Pancreas (tissue), 10 donors: ENCODE results near the gene PLXNC1. TPM values are rescaled to one million over a fixed set of nuclear protein-coding genes. Genes with fewer than 3 reads are reported as not detected.

Experiments used
- ATAC-seq, 4 donors: fragments of 200-7000 bp; cut with Tn5 transposase; one replicate each; pipeline versions ENCODE4 v1.8.0 to v1.9.1; 2020; ENCODE audit warnings: mild to moderate bottlenecking in 4 of 4, moderate library complexity in 4 of 4
- DNase-seq, 6 donors: peaks; one replicate each; pipeline ENCODE4 v3.0.0-alpha.2; 2020
- FAIRE-seq: peaks from 2 replicates; lab custom pipeline; 2012; peaks lifted over from hg19 to GRCh38; lab: Jason Lieb, UNC
- H3K27ac ChIP-seq, 4 donors: fragments of 200-600 bp; sonication (generic); 1 replicate in 3 of 4; 2 replicates in 1 of 4; pipeline versions ENCODE4 v1.5.0 to v1.8.0; 2020
- H3K27me3 ChIP-seq, 4 donors: fragments of 200-600 bp; one replicate each; pipeline ENCODE4 v1.8.0; 2021
- H3K36me3 ChIP-seq, 3 donors: fragments of 200-600 bp; sonication (generic) in 1 of 3; one replicate each; pipeline versions ENCODE4 v1.5.0 to v1.8.0; 2020 to 2021
- H3K4me1 ChIP-seq, 3 donors: fragments of 200-600 bp; one replicate each; pipeline ENCODE4 v1.8.0; 2021
- H3K4me3 ChIP-seq, 4 donors: fragments of 200-600 bp; sonication (generic) in 2 of 4; one replicate each; pipeline versions ENCODE4 v1.5.0 to v1.8.0; 2020 to 2021
- H3K9me3 ChIP-seq, 4 donors: fragments of 200-600 bp; one replicate each; pipeline ENCODE4 v1.8.0; 2021
- CTCF ChIP-seq, 4 donors: fragments of 200-600 bp; sonication (generic) in 3 of 4; IDR thresholded peaks; one replicate each; pipeline versions ENCODE4 v1.5.0 to v1.8.0; 2021; ENCODE audit warnings: antibody characterized with exemption in 4 of 4
- WGBS, 2 donors: extraction: QIAGEN DNeasy Blood & Tissue Kit; methylation state at CpG; one replicate each; pipeline ENCODE4 v1.1.7; 2013; 5-methylcytosine and 5-hydroxymethylcytosine counted together
- intact Hi-C, 3 donors: fragments of 100-400 bp; cut with DNase I; formaldehyde crosslinking; loops; one replicate each; pipeline versions ENCODE4 v1.11.1 to v1.14.2; 2022
- polyA plus RNA-seq, 2 donors: library from polyadenylated mRNA; stranded (reverse); fragments of 200-250 nt; gene quantifications; one replicate each; pipeline ENCODE4 v1.2.3, GENCODE V29; 2013
- total RNA-seq, 6 donors: library from RNA; stranded (reverse); fragmentation: NEBNext Ultra II Directional in 4 of 6; extraction: Animal tissue kit (Norgen Biotek cat#: 25700) in 4 of 6; gene quantifications; one replicate each; pipeline versions ENCODE4 v1.2.1 to v1.2.4, GENCODE V29; 2021 to 2023
- donor health status: healthy with polysubstance abuse.
- donor health status: DM: no; HTN: no; CAD: no; lungs with moderate emphysema.
- donor health status: DM: no; HTN: no; CAD: no.
- donor health status: control.
- donor health status: control.
- donor health status: Bipolar disorder and iron deficiency.
- donor health status: DM: yes; HTN: yes; CAD: no.
- donor health status: DM: no; HTN: no; CAD: no.
- donor health status: DM: no; HTN: no; CAD: no.
- donor health status: DM: yes; HTN: yes; CAD: no.

The PLXNC1 gene
- total and polyA plus RNA-seq, 8 donors, result 0.53 to 13.7 (median 2.0) TPM

- Histone ChIP-seq H3K4me3 (no peak overlapping the region), H3K4me1 (no peaks in the 10 kb centered on the region), H3K27ac (no peak overlapping the region), H3K9me3 (no peaks in the 10 kb centered on the region), H3K36me3 (no peaks in the 10 kb centered on the region), H3K27me3 (no peaks in the 10 kb centered on the region)
- TF ChIP-seq CTCF (IDR thresholded peaks at IDR 0.05), result no peak
- FAIRE-seq (no peak), ATAC-seq (no peak), DNase-seq (no peak)
- intact Hi-C loops, result no loop called here
- WGBS, 2 donors, result 40 to 56% methylated on average over 2 of the region's 2 CpGs
Observed at GRCh38 chr12:94230357-94230905, 82.1 kb downstream of the PLXNC1 start.

DNA sequence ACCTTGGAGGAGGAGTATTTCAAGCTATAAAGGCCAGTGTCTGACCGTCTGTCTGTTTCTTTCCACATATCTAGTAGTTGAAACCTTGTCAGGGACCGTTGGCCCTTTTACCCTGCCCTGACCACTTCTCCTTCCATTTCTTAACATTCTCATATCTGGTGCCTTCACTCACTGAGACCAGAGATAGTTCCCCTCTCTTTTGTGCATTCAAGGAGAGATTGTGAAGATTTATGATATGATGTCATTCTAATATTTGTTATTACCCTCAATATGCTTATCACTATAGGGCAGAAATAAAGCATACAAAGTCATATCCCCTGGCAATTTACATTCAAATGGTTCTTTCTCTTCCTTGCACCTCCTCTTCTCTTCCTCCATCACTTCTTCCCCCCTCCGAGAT lies 83.3 kb downstream of the PLXNC1 start:
- H3K27me3 ChIP-seq, result no peaks in the 10 kb centered on the region
- FAIRE-seq (no peak), ATAC-seq (no peak), DNase-seq (no peak)
- TF ChIP-seq CTCF (IDR thresholded peaks at IDR 0.05), result no peak
- H3K36me3 ChIP-seq, result no peaks in the 10 kb centered on the region
- H3K9me3 ChIP-seq, result no peaks in the 10 kb centered on the region
- H3K27ac ChIP-seq, result no peak overlapping the region
- H3K4me1 ChIP-seq, result no peaks in the 10 kb centered on the region
- 64 to 84% methylated on average over 3 of the region's 3 CpGs for WGBS, 2 donors
- no peak overlapping the region for H3K4me3 ChIP-seq
- intact Hi-C loops, result no loop called here

DNA sequence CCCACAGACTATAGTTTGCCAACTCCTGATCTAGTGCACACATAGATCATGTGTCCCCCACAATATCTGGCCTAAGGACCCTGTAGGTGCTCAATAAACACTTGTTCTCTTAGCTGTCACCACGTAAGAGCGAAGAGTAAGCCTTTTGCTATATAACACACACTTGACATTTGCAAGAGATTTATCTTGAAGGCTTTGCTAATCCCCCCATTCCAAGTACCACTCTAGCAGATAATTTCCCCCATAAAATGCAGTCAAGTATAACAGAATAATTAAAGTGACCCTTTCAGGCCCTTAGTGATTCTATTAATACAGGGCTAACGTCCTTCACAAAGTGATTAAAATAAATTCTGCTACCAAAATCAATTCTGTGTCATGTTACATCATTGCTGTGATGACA lies 87.5 kb downstream of the PLXNC1 start:
- FAIRE-seq, result no peak
- no peak for ATAC-seq
- WGBS, 2 donors, result 63 to 76% methylated on average over 3 of the region's 3 CpGs
- no peak for TF ChIP-seq CTCF (IDR thresholded peaks at IDR 0.05)
- Histone ChIP-seq H3K36me3 (no peaks in the 10 kb centered on the region), H3K4me1 (no peaks in the 10 kb centered on the region), H3K4me3 (no peak overlapping the region), H3K9me3 (no peaks in the 10 kb centered on the region), H3K27me3 (no peaks in the 10 kb centered on the region), H3K27ac (no peak overlapping the region)
- intact Hi-C loops, result no loop called here
- no peak for DNase-seq

DNA sequence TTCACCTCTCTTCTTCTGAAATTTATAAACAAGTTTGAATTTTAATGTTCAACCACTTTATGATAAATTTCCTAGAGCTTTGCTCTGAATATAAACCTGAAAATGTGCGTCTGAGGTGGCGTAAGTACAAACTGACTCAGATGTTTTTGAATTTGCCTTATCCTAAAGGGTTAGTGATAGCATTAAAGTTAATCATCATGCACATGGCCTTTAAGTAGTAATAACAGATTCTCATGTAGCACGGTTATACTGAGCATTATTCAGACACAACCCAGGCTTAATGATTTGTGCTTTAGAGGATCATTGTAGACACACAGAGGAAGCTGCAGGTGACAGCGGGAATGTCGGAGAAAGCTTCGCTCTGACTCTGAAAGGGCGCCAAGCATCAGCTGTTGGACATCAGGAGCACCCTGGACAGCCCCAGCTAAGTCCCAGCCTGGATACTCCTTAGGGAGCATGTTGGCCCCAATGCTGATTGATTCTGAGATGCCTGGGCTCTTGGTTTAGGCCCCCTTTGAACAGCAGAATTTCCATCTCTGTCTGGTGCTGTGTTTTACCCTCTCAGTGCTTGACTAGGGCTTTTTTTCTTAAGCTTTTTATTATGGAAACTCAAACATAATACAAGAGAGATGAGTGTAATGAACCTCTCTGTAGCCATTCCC lies 91.1 kb downstream of the PLXNC1 start:
- Histone ChIP-seq H3K36me3 (no peaks in the 10 kb centered on the region), H3K27me3 (no peaks in the 10 kb centered on the region), H3K4me3 (no peak overlapping the region), H3K4me1 (no peaks in the 10 kb centered on the region), H3K27ac (no peak overlapping the region), H3K9me3 (no peaks in the 10 kb centered on the region)
- DNase-seq, result no peak
- no peak for TF ChIP-seq CTCF (IDR thresholded peaks at IDR 0.05)
- no peak for FAIRE-seq
- 83 to 89% methylated on average over 7 of the region's 7 CpGs for WGBS, 2 donors
- intact Hi-C loops, result no loop called here
- no peak for ATAC-seq

DNA sequence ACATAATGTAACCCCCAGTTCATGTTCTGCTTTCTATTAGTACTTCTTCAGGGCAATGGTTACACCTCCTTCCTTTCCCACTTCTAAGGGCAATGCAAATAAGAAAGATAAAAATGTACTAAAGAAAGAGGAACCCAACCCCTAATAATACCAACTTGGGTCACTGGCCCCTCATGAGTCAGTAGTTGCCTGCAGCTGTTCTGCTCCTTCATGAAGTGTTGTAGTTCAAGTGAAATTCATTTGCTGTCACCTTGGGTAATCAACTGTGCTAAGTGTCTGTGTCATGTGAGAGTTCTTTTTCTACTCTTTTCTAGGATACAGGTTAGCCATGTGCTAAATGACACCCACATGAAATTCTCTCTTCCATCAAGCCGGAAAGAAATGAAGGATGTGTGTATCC lies 91.8 kb downstream of the PLXNC1 start:
- TF ChIP-seq CTCF (IDR thresholded peaks at IDR 0.05), result no peak
- intact Hi-C loops, result no loop called here
- Histone ChIP-seq H3K27me3 (no peaks in the 10 kb centered on the region), H3K36me3 (no peaks in the 10 kb centered on the region), H3K4me3 (no peak overlapping the region), H3K27ac (no peak overlapping the region), H3K9me3 (no peaks in the 10 kb centered on the region), H3K4me1 (no peaks in the 10 kb centered on the region)
- 88 to 100% methylated on average over 1 of the region's 1 CpG for WGBS, 2 donors
- no peak for FAIRE-seq
- peak in 2 of 4 donors; percentile 25 to 61 for ATAC-seq
- no peak for DNase-seq
